ENCODE data around the gene KCNE3. TPM values are rescaled to one million over a fixed set of nuclear protein-coding genes. Genes with fewer than 3 reads are reported as not detected.
"Not testable (repeated sequence)": the region's sequence is repeated elsewhere in the genome, so short reads cannot be mapped to it uniquely, and the experiment has no call there.

Gene KCNE3
- total and polyA plus RNA-seq, 12 donors = 1.1 to 23.2 (median 7.7) TPM

- intact Hi-C loops (cut with DNase I) = no loop called here
- H3K4me3 ChIP-seq = no peak overlapping the region
- H3K4me1 ChIP-seq (replicated peaks in 1 of 2) = no peaks in the 10 kb centered on the region
- TF ChIP-seq POLR2A (IDR thresholded peaks at IDR 0.05) (no peak), CTCF (IDR thresholded peaks at IDR 0.05) (no peak)
- H3K27ac ChIP-seq = no peak overlapping the region
- no peaks in the 10 kb centered on the region for H3K36me3 ChIP-seq (replicated peaks in 1 of 2)
- DNase-seq = no peak
- no peaks in the 10 kb centered on the region for H3K27me3 ChIP-seq
- peaks cover 0 to 3% (median 0%) of the 10 kb centered on the region in 3 donors for H3K9me3 ChIP-seq (replicated peaks in 1 of 3)
Measured at GRCh38 chr11:74425100-74425499, 42.2 kb downstream of the KCNE3 start.

DNA sequence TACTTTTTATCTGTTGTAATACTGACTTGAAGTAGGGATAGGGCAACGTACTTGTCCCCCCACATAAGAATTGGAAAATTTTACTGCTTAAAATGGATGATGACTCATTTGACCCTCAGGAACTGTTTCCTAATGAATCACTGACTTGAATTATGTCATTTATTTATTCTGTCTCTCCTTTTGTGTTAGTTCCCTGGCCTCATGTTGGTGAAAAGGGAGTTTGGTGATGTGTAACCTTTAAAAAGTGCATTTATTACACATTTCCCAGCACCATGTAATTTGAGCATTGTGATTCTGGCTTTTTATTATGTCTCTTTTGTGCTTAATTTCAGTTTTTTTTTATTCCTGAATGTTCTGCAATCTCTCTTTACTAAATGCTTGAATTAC is 48.8 kb downstream of the KCNE3 start:
- TF ChIP-seq CTCF (IDR thresholded peaks at IDR 0.05) (no peak), POLR2A (IDR thresholded peaks at IDR 0.05) (no peak)
- DNase-seq = no peak
- 21 to 35% (median 29%) methylated on average over 1 of the region's 1 CpG for WGBS, 4 donors
- no peaks in the 10 kb centered on the region for H3K27me3 ChIP-seq
- peak overlapping the region in 1 of 5 donors; percentile 42 for H3K27ac ChIP-seq
- intact Hi-C loops (cut with DNase I) = no loop called here
- H3K4me3 ChIP-seq = no peak overlapping the region
- H3K36me3 ChIP-seq (replicated peaks in 1 of 2) = no peaks in the 10 kb centered on the region
- no peaks in the 10 kb centered on the region for H3K9me3 ChIP-seq (replicated peaks in 1 of 3)
- H3K4me1 ChIP-seq (replicated peaks in 1 of 2) = peaks cover 0 to 12% of the 10 kb centered on the region in 2 donors

GRCh38 chr11:74417860-74418508 is 49.4 kb downstream of the KCNE3 start:
- TF ChIP-seq CTCF (IDR thresholded peaks at IDR 0.05) (no peak), POLR2A (IDR thresholded peaks at IDR 0.05) (no peak)
- Histone ChIP-seq H3K4me3 (no peak overlapping the region), H3K27ac (peak overlapping the region in 2 of 5 donors; percentile 42 to 50), H3K9me3 (replicated peaks in 1 of 3) (no peaks in the 10 kb centered on the region), H3K36me3 (replicated peaks in 1 of 2) (no peaks in the 10 kb centered on the region), H3K4me1 (replicated peaks in 1 of 2) (peaks cover 0 to 12% of the 10 kb centered on the region in 2 donors), H3K27me3 (no peaks in the 10 kb centered on the region)
- no peak for DNase-seq
- intact Hi-C loops (cut with DNase I) = no loop called here
- WGBS, 4 donors = 78 to 91% (median 86%) methylated on average over 4 of the region's 4 CpGs

GRCh38 chr11:74417379-74417804 is 50.0 kb downstream of the KCNE3 start:
- Histone ChIP-seq H3K9me3 (replicated peaks in 1 of 3) (no peaks in the 10 kb centered on the region), H3K4me3 (no peak overlapping the region), H3K27me3 (no peaks in the 10 kb centered on the region), H3K4me1 (replicated peaks in 1 of 2) (peaks cover 0 to 12% of the 10 kb centered on the region in 2 donors), H3K27ac (no peak overlapping the region), H3K36me3 (replicated peaks in 1 of 2) (no peaks in the 10 kb centered on the region)
- 38 to 69% (median 57%) methylated on average over 1 of the region's 1 CpG for WGBS, 4 donors
- no peak for TF ChIP-seq CTCF (IDR thresholded peaks at IDR 0.05)
- DNase-seq = no peak
- intact Hi-C loops (cut with DNase I) = no loop called here

DNA sequence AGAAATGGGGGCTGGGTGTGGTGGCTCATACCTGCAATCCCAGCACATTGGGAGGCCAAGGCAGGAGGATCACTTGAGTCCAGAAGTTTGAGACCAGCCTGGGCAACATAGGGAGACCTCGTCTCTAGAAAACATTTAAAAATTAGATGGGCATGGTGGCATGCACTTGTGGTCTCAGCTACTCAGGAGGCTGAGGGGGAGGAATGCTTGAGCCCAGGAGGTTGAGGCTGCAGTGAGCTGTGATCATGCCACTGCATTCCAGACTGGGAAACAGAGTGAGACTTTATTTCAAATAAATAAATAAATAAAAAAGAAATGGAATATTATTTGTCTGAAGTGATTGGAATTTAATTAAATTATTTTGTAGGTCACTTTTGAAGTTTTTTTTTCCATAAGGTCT is 50.4 kb downstream of the KCNE3 start:
- intact Hi-C loops (cut with DNase I); H3K9me3 ChIP-seq (replicated peaks in 1 of 3); H3K27ac ChIP-seq; DNase-seq; H3K27me3 ChIP-seq; H3K36me3 ChIP-seq (replicated peaks in 1 of 2); H3K4me3 ChIP-seq: not testable (repeated sequence)
- H3K4me1 ChIP-seq (replicated peaks in 1 of 2) = peaks cover 0 to 12% of the 10 kb centered on the region in 2 donors
- 96 to 100% (median 99%) methylated on average over 1 of the region's 1 CpG for WGBS, 4 donors
